Measurements from ENCODE around the gene SEC14L1.

DNA sequence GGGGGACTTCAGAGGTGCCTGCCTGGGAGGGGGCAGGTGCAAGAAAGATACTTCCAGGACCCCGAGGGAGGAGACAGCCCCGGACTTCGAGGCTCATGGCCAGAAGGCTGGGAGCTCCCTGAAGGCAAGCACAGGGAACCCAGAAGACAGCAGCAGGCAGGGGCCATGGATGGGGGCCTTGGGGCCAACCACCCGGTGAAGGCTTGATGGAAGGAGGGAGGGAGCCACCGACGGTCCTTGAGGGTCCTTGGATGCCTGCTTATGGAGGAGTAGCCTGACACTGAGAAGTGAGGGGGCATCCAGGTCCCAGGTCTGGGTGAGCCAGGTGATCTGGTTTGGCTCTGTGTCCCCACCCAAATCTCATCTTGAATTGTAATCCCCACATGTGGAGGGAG is 89.7 kb downstream of the SEC14L1 start:
- TF ChIP-seq, protein P1, sequence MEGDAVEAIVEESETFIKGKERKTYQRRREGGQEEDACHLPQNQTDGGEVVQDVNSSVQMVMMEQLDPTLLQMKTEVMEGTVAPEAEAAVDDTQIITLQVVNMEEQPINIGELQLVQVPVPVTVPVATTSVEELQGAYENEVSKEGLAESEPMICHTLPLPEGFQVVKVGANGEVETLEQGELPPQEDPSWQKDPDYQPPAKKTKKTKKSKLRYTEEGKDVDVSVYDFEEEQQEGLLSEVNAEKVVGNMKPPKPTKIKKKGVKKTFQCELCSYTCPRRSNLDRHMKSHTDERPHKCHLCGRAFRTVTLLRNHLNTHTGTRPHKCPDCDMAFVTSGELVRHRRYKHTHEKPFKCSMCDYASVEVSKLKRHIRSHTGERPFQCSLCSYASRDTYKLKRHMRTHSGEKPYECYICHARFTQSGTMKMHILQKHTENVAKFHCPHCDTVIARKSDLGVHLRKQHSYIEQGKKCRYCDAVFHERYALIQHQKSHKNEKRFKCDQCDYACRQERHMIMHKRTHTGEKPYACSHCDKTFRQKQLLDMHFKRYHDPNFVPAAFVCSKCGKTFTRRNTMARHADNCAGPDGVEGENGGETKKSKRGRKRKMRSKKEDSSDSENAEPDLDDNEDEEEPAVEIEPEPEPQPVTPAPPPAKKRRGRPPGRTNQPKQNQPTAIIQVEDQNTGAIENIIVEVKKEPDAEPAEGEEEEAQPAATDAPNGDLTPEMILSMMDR (IDR thresholded peaks at IDR 0.05; ENCODE audit: borderline replicate concordance, extremely low read depth, low read length, poor library complexity, severe bottlenecking) = no peak
- TF ChIP-seq EZH2 (IDR thresholded peaks at IDR 0.05; ENCODE audit: borderline replicate concordance, low read depth, low read length, severe bottlenecking) = no peak
